ENCODE data around the gene LRMDA.

LRMDA gene

GRCh38 chr10:75801661-75802060, 370.2 kb downstream of the LRMDA start:
- no peak for FAIRE-seq

- no peak for FAIRE-seq
Measured at GRCh38 chr10:75803121-75803520, 371.7 kb downstream of the LRMDA start.

GRCh38 chr10:75803816-75804552, 372.6 kb downstream of the LRMDA start:
- no peak for FAIRE-seq

- FAIRE-seq: no peak
Measured at GRCh38 chr10:75806186-75806585, 374.8 kb downstream of the LRMDA start.

GRCh38 chr10:75807456-75807855, 376.0 kb downstream of the LRMDA start:
- no peak for FAIRE-seq

GRCh38 chr10:75809003-75809402, 377.6 kb downstream of the LRMDA start:
- no peak for FAIRE-seq

GRCh38 chr10:75814014-75814413, 382.6 kb downstream of the LRMDA start:
- no peak for FAIRE-seq

GRCh38 chr10:75815066-75815465, 383.6 kb downstream of the LRMDA start:
- FAIRE-seq: no peak

GRCh38 chr10:75817198-75817597, 385.8 kb downstream of the LRMDA start:
- no peak for FAIRE-seq

- FAIRE-seq: no peak
Measured at GRCh38 chr10:75818552-75818951, 387.1 kb downstream of the LRMDA start.

- FAIRE-seq: no peak
Measured at GRCh38 chr10:75825235-75825634, 393.8 kb downstream of the LRMDA start.

GRCh38 chr10:75825661-75826060, 394.2 kb downstream of the LRMDA start:
- no peak for FAIRE-seq

- no peak for FAIRE-seq
Measured at GRCh38 chr10:75826846-75827245, 395.4 kb downstream of the LRMDA start.

GRCh38 chr10:75827587-75828021, 396.2 kb downstream of the LRMDA start:
- no peak for FAIRE-seq

- FAIRE-seq: no peak
Measured at GRCh38 chr10:75828413-75828812, 397.0 kb downstream of the LRMDA start.

- FAIRE-seq: no peak
Measured at GRCh38 chr10:75836064-75836463, 404.6 kb downstream of the LRMDA start.

GRCh38 chr10:75838486-75838885, 407.1 kb downstream of the LRMDA start:
- no peak for FAIRE-seq

- no peak for FAIRE-seq
Measured at GRCh38 chr10:75839020-75839419, 407.6 kb downstream of the LRMDA start.

- no peak for FAIRE-seq
Measured at GRCh38 chr10:75841266-75841665, 409.8 kb downstream of the LRMDA start.

- FAIRE-seq: no peak
Measured at GRCh38 chr10:75845176-75845947, 413.9 kb downstream of the LRMDA start.

- FAIRE-seq: no peak
Measured at GRCh38 chr10:75847477-75847876, 416.1 kb downstream of the LRMDA start.

GRCh38 chr10:75851580-75852345, 420.3 kb downstream of the LRMDA start:
- FAIRE-seq: no peak

GRCh38 chr10:75852851-75853484, 421.5 kb downstream of the LRMDA start:
- no peak for FAIRE-seq

All from G401.6 (cell line).